Erythroblast (primary cell): ENCODE measurements around the gene GASK1B.

Experiments used
- GATA1 ChIP-seq: IDR thresholded peaks from 2 replicates; pipeline ENCODE4 v1.6.1; 2011; ENCODE audit warnings: low read depth, mild to moderate bottlenecking, control low read depth, low read length, moderate library complexity
- POLR2A ChIP-seq: IDR thresholded peaks from 2 replicates; pipeline ENCODE4 v1.6.1; 2011; ENCODE audit warnings: mild to moderate bottlenecking, low read length

GRCh38 chr4:158162631-158163030, 10.2 kb downstream of the GASK1B start:
- TF ChIP-seq POLR2A (no peak), GATA1 (no peak)
